Measurements from ENCODE around the gene JUP.

The JUP gene

GRCh38 chr17:41741709-41742108, 44.8 kb downstream of the JUP start:
- no peak for TF ChIP-seq ZNF70 (CRISPR knock-in tag; IDR thresholded peaks at IDR 0.05)
- no peak for TF ChIP-seq ZC3H10 (CRISPR knock-in tag; IDR thresholded peaks at IDR 0.05)
- TF ChIP-seq ESRRG (CRISPR knock-in tag; IDR thresholded peaks at IDR 0.05) = no peak
- no peak for TF ChIP-seq PPARA (CRISPR knock-in tag; IDR thresholded peaks at IDR 0.05; ENCODE audit: borderline replicate concordance)
- TF ChIP-seq CREB5 (CRISPR knock-in tag; IDR thresholded peaks at IDR 0.05; ENCODE audit: low read depth) = no peak
- TF ChIP-seq CSRNP3 (CRISPR knock-in tag; IDR thresholded peaks at IDR 0.05) = no peak
- ATAC-seq = no peak

GRCh38 chr17:41740506-41740905, 46.0 kb downstream of the JUP start:
- no peak for ATAC-seq
- TF ChIP-seq ARNTL (CRISPR knock-in tag; IDR thresholded peaks at IDR 0.05; ENCODE audit: borderline replicate concordance, low read depth) (no peak), CSRNP3 (CRISPR knock-in tag; IDR thresholded peaks at IDR 0.05) (no peak), CREB5 (CRISPR knock-in tag; IDR thresholded peaks at IDR 0.05; ENCODE audit: low read depth) (no peak), ESRRG (CRISPR knock-in tag; IDR thresholded peaks at IDR 0.05) (no peak), CSDC2 (CRISPR knock-in tag; IDR thresholded peaks at IDR 0.05) (no peak), ISL1 (CRISPR knock-in tag; IDR thresholded peaks at IDR 0.05) (no peak), PPARA (CRISPR knock-in tag; IDR thresholded peaks at IDR 0.05; ENCODE audit: borderline replicate concordance) (no peak), ZNF565 (CRISPR knock-in tag; conservative IDR thresholded peaks at IDR 0.05; ENCODE audit: low read depth) (no peak), PATZ1 (CRISPR knock-in tag; IDR thresholded peaks at IDR 0.05; ENCODE audit: borderline replicate concordance) (no peak), BACH2 (CRISPR knock-in tag; IDR thresholded peaks at IDR 0.05; ENCODE audit: borderline replicate concordance) (no peak), GLIS3 (CRISPR knock-in tag; IDR thresholded peaks at IDR 0.05) (no peak), ZNF8 (CRISPR knock-in tag; IDR thresholded peaks at IDR 0.05) (no peak), TSHZ2 (CRISPR knock-in tag; IDR thresholded peaks at IDR 0.05) (no peak), POU6F1 (CRISPR knock-in tag; IDR thresholded peaks at IDR 0.05; ENCODE audit: borderline replicate concordance, low read depth) (no peak), RARB (CRISPR knock-in tag; IDR thresholded peaks at IDR 0.05) (no peak), ZFP30 (CRISPR knock-in tag; IDR thresholded peaks at IDR 0.05) (no peak), TCF4 (CRISPR knock-in tag; IDR thresholded peaks at IDR 0.05; ENCODE audit: borderline replicate concordance) (no peak), SNAI2 (CRISPR knock-in tag; IDR thresholded peaks at IDR 0.05) (no peak)
